ENCODE measurements around the gene VPREB1.
A peak's percentile ranks its signal among the peaks of the same experiment; 100 is the strongest.
"Not testable (repeated sequence)": the region's sequence is repeated elsewhere in the genome, so short reads cannot be mapped to it uniquely, and the experiment has no call there.

The VPREB1 gene, protein sequence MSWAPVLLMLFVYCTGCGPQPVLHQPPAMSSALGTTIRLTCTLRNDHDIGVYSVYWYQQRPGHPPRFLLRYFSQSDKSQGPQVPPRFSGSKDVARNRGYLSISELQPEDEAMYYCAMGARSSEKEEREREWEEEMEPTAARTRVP

DNA sequence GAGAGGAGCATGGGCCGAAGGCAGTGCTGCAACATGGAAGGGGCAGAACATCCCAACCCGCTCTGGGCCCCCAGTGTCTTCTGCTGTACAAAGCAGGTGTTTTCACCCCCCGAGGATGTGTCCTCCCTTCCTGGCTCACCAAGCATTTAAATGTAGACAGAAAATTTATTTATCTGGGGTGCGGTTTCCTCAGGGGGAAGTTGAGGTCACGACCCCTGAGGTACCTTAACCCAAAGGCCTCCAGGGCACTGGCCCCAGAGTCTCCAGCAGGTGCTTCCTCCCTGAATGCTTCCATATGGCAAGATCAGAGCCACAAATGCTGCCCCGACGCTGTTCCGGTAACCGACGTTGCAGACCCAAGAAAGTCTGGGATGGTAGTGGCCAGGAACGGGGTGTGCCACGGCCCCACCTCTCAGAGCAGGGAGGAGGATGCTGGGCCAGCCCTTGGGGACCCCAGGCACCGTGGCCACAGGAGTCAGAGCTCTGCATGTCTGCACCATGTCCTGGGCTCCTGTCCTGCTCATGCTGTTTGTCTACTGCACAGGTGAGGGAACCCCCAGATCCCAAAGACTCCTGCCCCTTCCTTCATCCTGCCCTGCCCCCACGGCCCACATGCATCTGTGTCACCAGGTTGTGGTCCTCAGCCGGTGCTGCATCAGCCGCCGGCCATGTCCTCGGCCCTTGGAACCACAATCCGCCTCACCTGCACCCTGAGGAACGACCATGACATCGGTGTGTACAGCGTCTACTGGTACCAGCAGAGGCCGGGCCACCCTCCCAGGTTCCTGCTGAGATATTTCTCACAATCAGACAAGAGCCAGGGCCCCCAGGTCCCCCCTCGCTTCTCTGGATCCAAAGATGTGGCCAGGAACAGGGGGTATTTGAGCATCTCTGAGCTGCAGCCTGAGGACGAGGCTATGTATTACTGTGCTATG is at the start of gene VPREB1:
TSS of gene VPREB1 (plus strand) at position 471 of the 935 bp plus-strand sequence. CDS start at position 499, 28 bp downstream.
- DNase-seq: no peak

DNA sequence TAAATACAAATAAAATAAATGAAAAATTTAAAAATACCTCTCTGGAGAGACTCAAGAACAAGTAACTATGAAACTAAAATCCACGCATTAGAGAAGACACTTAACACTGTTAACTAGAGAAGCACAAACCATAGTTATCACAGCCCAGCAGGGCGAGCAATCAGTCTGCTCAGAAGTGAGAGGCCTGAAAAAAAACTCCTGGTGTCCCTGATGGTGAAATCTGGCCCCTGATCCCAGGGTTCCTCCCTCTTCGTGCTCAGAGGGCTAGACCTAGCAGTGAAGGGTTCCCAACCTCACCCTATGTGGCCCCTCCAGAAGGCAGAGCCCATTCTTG is 49.7 kb upstream of the VPREB1 start:
- DNase-seq: no peak

DNA sequence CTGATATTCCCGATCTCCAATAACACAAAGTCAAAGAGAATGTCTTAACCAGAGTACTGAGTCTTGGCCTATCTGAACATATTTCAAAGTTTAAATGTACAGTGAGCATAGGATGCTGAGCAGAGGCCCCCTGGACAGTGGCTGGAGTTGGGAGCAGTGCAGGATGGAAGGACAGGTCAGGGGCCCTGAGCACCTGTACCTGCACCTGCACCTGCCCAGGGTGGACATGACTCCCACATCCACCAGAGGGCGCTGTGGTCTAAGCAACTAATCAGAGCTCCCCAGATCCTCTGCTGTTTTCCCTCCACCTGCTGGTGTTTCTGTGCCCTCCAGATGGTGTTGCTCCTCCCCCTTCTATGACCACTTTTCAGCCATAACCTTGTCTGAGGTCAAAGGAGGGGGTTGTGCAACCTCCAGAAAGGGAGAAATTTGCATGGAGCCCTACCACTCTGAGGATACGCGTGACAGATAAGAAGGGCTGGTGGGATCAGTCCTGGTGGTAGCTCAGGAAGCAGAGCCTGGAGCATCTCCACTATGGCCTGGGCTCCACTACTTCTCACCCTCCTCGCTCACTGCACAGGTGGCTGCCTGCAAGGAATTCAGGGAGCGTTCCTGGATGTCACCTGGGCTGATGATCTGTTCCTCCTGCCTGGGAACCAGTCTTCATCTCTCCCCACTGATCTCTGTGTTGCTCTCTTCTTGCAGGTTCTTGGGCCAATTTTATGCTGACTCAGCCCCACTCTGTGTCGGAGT is 49.1 kb upstream of the VPREB1 start:
- DNase-seq: peak; percentile 87

DNA sequence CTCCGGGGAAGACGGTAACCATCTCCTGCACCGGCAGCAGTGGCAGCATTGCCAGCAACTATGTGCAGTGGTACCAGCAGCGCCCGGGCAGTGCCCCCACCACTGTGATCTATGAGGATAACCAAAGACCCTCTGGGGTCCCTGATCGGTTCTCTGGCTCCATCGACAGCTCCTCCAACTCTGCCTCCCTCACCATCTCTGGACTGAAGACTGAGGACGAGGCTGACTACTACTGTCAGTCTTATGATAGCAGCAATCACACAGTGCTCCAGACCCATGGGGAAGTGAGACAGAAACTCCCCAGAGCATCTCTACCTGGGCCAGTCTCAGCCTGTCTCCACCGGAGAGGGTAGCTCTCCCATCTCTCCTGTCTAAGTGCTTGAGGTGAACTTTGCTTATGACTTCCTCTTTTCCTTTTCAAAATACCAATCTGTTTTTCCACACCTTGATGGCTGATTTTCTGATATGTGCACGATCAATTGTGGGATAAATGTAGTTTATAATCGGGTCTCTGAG is 48.5 kb upstream of the VPREB1 start:
- no peak for DNase-seq

DNA sequence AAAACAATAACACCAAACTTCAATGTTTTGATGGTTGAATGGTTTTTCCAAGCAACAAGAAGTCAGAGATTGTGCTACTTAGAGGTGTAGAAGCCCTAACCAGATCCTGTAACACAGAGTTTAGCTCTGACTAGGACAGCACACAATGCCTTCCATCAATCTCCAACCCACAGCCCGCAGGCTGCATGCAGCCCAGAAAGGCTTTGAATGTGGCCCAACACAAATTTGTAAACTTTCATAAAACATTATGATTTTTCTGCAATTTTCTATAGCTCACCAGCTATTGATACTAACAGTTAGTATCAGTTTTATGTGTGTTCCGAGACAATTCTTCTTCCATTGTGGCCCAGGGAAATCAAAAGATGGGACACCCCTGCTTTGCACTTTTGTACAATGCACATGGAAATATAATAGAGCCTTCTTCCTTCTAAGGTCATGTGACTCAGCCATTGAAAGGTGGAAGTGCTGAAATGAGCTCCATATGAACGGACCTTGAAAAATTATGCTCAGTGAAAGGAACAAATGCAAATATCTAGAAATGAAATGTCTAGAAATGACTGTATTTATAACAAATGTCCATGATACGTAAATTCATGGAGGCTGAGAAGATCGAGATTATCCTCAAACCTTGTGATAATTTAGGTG is 47.6 kb upstream of the VPREB1 start:
- DNase-seq: no peak

DNA sequence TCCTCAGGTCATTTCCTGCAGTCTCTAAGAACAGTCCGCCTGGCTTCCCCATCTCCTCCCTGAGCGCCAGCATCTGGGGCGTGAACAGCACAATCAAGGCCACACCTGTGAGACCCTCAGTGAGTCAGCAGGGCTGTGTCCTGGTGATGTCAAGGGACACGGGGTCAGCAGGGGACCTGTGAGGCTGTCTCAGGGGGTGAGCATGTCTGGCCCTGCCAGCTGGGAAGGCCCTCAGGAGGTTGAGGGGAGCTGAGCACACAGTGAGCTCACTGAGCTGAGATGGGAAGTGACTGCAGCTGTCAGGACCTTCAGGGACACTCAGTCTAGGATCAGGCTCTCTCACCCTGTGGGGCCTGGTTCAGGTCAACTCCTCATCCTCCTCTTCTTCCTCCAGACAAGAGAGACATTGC is 46.6 kb upstream of the VPREB1 start:
- DNase-seq: no peak

DNA sequence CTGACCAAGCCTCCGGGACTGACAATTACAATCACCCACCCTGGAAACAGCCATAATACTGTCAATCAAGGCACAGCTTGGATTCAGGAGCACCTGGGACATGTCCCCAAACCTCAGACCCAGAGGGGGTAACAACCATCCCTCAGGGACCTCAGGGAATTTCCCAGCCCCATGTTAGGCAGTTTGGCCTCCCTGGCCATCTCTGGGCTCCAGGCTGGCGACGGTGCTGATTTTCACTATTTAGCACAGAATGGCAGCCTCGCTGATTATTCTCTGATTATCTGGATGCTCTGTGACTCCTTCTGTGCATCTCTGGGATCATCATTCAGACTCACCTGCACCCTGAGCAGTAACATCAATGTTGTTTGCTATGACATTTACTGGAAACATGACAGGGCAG is 45.8 kb upstream of the VPREB1 start:
- no peak for DNase-seq

DNA sequence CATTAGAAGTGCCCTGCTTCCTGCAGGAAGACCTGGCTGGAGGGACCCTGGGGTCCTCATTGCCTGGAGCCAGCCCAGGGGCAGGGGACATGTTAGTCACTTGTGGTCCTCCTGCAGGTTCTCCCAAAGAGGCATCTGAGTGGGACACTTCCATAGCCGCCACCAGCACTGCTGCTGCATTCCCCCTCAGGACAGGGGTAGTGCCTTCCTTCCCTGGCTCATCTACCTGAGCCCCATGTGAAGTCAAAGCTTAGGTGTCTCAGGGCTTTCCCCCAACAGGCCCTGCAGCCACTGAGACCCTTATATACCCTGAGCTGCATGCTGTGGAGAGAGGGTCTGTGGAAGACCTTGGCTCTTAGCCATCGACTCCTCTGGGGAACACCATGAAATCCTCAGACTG is 45.0 kb upstream of the VPREB1 start:
- DNase-seq: no peak

DNA sequence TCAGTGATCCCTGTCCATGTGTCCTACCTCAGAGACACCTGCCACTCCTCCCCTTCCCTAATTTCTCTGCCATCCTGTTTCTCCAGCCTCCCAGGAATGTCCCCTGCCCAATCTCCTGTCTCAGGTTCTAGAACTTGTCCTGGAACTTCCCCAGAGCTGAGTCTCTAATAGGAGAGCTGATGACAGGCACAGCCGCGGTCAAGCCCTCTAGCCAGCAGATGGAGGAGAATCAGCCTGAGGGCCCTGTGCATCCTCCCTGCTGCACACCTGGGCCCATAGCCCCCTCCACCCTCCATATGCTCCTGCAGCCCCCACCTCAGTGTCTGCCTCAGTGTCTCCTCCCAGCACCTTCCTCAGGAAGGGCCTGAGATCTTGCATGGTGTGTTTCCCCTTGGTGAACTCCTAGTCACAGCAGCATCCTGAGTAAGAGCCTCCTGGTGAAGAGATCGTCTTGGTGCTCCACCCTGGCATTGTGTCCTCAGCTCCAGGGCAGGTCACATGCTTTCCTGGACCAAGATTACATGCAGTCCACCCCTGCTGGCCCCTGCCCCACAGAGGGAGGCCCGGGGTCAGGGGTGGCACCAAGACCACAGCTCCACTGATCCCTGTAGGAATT is 43.9 kb upstream of the VPREB1 start:
- DNase-seq: no peak

DNA sequence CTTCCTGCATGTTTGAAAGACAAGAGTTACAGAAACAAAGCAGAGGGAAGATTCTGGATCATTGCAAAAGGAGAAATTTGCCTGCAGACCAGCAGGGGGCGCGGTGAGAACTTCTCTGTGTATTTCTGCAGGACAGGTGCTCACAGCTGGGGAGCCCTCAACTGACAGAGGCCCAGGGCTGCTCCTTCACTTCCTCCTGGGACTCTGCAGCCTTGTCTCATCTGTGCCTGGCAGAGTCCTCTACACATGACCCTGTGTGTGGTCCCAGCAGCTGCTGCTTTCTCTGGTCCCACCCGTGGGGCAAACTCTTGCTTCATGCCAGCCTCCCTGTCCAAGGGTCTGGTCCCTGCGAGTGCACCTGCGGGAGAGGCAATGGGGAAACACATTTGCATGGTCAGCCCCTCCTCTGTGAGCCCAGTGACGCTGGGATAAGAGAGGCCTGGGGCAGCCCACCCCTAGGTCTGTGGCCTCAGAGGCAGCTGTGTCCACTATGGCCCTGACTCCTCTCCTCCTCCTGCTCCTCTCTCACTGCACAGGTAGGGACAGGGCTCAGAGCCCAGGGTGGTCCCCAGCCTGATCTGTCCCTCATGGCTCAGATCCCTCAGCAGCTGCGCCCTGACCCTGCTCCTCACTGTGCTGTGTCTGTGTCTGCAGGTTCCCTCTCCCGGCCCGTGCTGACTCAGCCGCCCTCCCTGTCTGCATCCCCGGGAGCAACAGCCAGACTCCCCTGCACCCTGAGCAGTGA is 43.2 kb upstream of the VPREB1 start:
- no peak for DNase-seq

DNA sequence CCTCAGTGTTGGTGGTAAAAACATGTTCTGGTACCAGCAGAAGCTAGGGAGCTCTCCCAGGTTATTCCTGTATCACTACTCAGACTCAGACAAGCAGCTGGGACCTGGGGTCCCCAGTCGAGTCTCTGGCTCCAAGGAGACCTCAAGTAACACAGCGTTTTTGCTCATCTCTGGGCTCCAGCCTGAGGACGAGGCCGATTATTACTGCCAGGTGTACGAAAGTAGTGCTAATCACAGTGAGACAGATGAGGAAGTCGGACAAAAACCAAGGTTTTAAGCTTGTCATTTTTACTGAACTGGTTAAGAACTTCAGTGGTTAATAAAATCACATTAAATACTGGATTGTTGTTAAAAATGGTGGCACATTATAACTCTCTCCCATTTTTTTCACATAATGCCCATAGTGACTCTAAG is 42.6 kb upstream of the VPREB1 start:
- DNase-seq: no peak

DNA sequence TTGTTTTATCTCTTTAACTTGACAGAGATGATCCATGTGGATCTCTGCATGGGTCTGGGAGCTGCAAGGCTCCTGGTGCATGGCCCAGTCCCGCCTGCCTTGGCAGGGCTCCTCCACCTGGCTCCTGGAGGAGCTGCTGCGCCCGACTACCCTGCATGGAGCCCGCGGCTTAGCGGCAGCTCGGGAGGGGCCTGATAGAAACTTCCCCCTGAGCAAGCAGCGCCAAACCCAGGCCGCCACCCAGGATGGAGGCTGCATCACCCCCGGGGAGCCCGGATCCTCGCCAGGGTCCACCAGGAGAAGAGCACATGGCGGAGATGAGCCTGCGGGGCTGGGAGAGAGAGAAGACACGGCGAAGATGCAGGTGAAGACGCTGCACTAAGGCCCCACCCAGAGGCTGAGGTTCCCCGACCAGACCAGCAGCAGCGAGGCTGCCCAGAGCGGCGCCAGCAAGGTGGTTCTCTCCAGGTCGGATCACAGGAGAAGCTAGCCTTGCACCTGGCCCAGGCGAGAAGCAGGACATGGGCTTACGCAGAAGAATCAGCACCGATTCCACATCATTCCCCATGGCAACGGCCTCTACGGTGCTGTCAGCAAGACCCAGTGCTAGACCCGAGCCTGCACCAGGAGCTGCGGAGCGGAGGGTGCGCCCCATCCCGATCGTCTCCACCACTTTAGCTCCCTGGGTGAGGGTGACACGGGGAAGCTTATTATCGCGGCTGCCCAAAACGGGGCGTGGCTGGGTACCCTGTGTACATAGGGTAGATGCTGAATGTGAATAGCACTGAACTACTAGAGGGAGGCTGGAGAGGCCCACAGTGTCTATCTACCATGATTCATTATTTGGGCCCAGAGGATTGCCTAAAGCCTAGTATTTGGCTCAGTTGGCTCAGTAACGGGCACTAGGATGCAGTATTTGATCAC is 41.3 kb upstream of the VPREB1 start:
- DNase-seq: no peak

DNA sequence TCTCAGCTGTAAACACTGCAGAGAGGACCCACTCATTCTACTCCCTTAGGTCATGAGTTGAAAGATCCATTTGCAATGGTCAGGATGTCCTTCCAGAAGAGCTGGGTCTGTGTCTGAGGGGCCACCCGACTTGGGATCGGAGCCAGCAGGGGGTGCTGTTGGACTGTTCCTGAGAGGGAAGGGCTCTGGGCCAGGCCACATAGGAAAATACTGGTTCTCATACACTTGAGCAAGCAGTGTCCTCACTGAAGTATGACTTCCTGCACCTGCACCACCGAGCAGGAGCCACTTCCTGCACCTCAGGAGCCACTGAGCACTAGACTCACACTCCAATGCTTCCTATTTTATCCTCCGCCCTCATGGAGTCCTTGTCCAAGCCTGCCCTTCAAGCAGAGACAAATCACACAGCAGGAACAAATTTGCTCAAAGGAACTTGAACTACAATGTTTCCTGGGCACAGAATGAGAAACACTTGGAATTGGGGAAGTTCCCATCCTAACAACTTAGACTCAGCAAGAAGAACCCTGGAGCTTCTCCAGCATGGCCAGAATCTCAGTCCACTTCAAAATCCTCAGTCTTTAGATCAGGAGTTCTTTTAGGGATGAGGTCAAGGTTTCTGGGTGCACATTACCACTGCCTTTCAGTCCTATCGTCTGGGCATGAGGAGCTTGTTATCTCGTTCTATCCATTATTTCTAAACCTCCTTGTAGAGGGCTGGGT is 36.6 kb upstream of the VPREB1 start:
- DNase-seq: peak; percentile 88

DNA sequence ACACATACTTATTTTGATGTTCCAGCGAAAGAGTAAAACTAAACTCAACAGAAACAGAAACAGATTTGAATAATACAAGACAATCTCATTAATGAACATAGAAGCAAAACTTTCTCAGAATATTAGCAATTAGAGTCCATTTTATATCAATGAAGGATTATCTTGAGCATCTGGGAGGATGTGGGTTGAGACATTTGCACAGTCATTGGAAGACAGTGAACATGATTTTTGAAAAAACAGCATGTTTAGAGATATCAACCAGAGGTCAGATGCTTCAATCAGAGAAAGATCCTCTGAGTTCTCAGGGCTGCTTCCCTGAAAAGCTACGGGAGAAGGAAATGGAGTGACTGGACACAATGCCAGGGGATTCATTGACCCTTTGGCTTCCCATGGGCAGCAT is 35.9 kb upstream of the VPREB1 start:
- no peak for DNase-seq

DNA sequence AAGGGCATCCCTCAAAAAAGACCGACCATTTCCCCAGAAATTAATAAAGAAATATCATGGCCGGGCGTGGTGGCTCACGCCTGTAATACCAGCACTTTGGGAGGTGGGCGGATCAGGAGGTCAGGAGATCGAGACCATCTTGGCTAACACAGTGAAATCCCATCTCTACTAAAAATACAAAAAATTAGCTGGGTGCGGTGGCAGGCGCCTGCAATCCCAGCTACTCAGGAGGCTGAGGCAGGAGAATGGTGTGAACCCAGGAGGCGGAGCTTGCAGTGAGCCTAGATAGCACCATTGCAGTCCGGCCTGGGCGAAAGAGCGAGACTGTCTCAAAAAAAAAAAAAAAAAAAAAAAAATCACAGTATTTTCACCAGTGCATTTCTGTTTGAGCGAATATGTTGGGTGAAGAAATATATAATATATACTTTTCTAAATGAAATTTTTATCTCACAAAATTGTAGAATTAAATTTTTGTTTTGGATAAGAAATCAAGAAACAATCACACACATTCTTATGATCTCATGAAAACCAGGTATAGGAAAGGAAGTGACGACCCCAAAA is 35.4 kb upstream of the VPREB1 start:
- not testable (repeated sequence) for DNase-seq

DNA sequence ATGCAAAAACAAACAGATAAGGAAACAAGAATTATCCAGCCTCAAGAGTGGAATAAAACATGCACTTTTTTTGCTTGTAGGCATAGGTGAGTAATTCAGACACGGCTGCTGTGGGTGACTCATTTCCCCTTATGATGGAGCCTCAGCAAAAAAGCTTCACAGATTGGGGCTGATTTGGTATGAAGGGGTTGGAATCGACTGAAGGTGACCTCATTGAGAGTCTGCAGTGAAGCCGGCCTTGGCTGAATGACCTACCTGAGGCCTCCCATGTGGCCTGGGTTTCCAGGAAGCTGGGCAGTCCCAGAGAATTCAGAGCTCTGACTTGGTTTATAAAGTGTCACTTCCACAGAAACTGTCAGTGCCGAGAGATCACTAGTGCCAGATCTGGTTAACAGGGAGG is 34.2 kb upstream of the VPREB1 start:
- peak; percentile 53 for DNase-seq

DNA sequence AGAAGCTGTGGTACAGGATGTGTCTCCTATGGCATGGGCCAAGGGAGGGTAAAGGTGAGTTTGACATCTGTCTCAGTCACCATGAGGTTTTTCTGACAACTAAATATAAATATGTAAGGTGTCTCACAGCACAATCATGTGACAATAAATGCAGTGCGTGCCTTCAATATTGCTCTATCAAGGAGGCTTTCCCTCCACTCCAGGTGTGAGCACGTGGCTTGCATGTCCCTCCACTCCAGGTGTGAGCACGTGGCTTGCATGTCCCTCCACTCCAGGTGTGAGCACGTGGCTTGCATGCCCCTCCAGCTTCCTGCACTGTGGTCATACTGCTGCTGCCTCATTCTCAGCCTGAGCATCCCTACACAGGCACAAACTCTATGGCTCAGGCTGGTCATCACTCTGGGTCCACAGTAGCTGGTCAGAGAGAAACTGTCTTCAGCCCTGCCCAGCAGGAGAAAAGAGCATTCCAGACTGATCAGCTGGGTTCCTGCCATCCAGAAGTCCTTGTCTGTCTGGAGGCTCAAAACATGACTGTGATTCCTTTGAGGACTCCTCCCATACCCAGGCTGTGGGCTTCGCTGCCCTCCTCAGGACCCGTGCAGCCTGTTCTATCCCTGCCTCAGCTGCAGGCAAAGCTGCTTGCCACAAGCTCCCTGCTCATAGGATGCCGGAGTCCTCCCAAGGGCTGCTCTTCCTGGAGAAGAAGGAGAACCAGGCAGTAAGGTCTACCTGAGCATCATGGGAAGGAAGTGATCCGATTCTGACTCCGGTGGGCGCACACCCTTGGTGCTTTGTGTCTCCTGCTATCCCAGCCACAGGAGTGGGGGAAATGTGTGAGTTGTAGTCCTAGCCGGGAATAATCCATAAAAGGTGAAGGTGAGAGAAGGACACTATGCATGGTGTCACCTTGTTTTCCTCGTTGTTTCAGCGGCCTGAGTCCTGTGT is 33.4 kb upstream of the VPREB1 start:
- DNase-seq: no peak

DNA sequence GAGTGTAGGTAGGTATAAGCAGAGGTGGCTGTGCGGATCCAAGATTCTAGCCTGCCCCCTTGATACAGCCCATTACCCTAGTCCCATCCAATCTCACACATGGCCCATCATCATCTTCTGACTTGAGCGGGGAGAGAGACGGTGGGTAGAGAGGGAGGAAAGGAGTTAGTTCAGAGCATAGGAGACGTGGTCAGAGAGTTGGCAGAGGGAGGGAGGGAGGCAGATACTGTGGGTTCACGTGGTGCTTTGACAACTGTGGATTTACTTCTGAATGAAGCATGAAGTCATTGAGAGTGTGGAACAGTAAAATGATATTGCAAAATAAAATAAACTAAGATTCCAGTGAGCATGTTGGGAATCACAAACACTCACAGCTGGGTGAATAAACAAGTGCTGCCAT is 31.4 kb upstream of the VPREB1 start:
- no peak for DNase-seq

Measured in CD4-positive, alpha-beta T cell treated with Interleukin-17A for 4 hours (primary cell).